Measurements from ENCODE around the gene MAML2. TPM values are rescaled to one million over a fixed set of nuclear protein-coding genes. Genes with fewer than 3 reads are reported as not detected.

Gene MAML2
- total and polyA plus RNA-seq, 8 donors, result 2.4 to 11.8 (median 4.1) TPM

GRCh38 chr11:96173906-96174305, 169.1 kb downstream of the MAML2 start:
- Histone ChIP-seq H3K9me3 (no peaks in the 10 kb centered on the region), H3K4me1 (no peaks in the 10 kb centered on the region), H3K36me3 (no peaks in the 10 kb centered on the region), H3K27me3 (no peaks in the 10 kb centered on the region), H3K27ac (no peak overlapping the region), H3K4me3 (no peak overlapping the region)
- no peak for TF ChIP-seq CTCF (IDR thresholded peaks at IDR 0.05)
- FAIRE-seq (no peak), DNase-seq (no peak), ATAC-seq (no peak)
- intact Hi-C loops (cut with DNase I), result no loop called here
- 70 to 79% methylated on average over 5 of the region's 5 CpGs for WGBS, 2 donors

GRCh38 chr11:96173422-96173821, 169.6 kb downstream of the MAML2 start:
- no peak for FAIRE-seq
- Histone ChIP-seq H3K4me3 (no peak overlapping the region), H3K27ac (no peak overlapping the region), H3K4me1 (peaks cover 0 to under 1% (median 0%) of the 10 kb centered on the region in 3 donors), H3K27me3 (no peaks in the 10 kb centered on the region), H3K36me3 (no peaks in the 10 kb centered on the region), H3K9me3 (no peaks in the 10 kb centered on the region)
- ATAC-seq, result no peak
- 60 to 76% methylated on average over 7 of the region's 7 CpGs for WGBS, 2 donors
- intact Hi-C loops (cut with DNase I), result no loop called here
- TF ChIP-seq CTCF (IDR thresholded peaks at IDR 0.05), result no peak
- no peak for DNase-seq

- H3K27me3 ChIP-seq, result no peaks in the 10 kb centered on the region
- no peak for TF ChIP-seq CTCF (IDR thresholded peaks at IDR 0.05)
- H3K27ac ChIP-seq, result no peak overlapping the region
- no peak overlapping the region for H3K4me3 ChIP-seq
- WGBS, 2 donors, result 83 to 91% methylated on average over 1 of the region's 1 CpG
- no peaks in the 10 kb centered on the region for H3K36me3 ChIP-seq
- ATAC-seq (no peak), DNase-seq (no peak), FAIRE-seq (no peak)
- intact Hi-C loops (cut with DNase I), result no loop called here
- H3K4me1 ChIP-seq, result peaks cover 0 to 5% (median 0%) of the 10 kb centered on the region in 3 donors
- H3K9me3 ChIP-seq, result no peaks in the 10 kb centered on the region
These were observed 170.4 kb downstream of the MAML2 start for GRCh38 chr11:96172604-96173003.

GRCh38 chr11:96169250-96169649, 173.7 kb downstream of the MAML2 start:
- intact Hi-C loops (cut with DNase I), result loop anchor here in 1 of 3 donors (5.0 kb wide), 1 partner anchor 648 kb away; no protein-coding TSS in a partner anchor
- peak in 3 of 4 donors; percentile 68 to 79 (median 77) for ATAC-seq
- Histone ChIP-seq H3K36me3 (no peaks in the 10 kb centered on the region), H3K4me1 (peaks cover 0 to 5% (median 0%) of the 10 kb centered on the region in 3 donors), H3K27ac (peak overlapping the region in 3 of 4 donors; percentile 25 to 82 (median 66)), H3K27me3 (no peaks in the 10 kb centered on the region), H3K9me3 (no peaks in the 10 kb centered on the region), H3K4me3 (no peak overlapping the region)
- peak in 2 of 6 donors; percentile 17 to 25 for DNase-seq
- no peak for TF ChIP-seq CTCF (IDR thresholded peaks at IDR 0.05)
- no peak for FAIRE-seq
- WGBS, 2 donors, result 37 to 40% methylated on average over 3 of the region's 3 CpGs

GRCh38 chr11:96168623-96169022, 174.4 kb downstream of the MAML2 start:
- peaks cover 0 to 5% (median 0%) of the 10 kb centered on the region in 3 donors for H3K4me1 ChIP-seq
- ATAC-seq, result peak in 3 of 4 donors; percentile 71 to 91 (median 78)
- peak in 2 of 6 donors; percentile 14 to 20 for DNase-seq
- no peaks in the 10 kb centered on the region for H3K9me3 ChIP-seq
- peak overlapping the region in 3 of 4 donors; percentile 13 to 82 (median 66) for H3K27ac ChIP-seq
- H3K36me3 ChIP-seq, result no peaks in the 10 kb centered on the region
- no peaks in the 10 kb centered on the region for H3K27me3 ChIP-seq
- TF ChIP-seq CTCF (IDR thresholded peaks at IDR 0.05), result no peak
- 18 to 37% methylated on average over 2 of the region's 2 CpGs for WGBS, 2 donors
- no peak overlapping the region for H3K4me3 ChIP-seq
- intact Hi-C loops (cut with DNase I), result loop anchor here in 1 of 3 donors (5.0 kb wide), 1 partner anchor 649 kb away; no protein-coding TSS in a partner anchor
- FAIRE-seq, result no peak

All from pancreas (tissue), 10 donors.